ENCODE results near the gene WSB2. TPM values are rescaled to one million over a fixed set of nuclear protein-coding genes. Genes with fewer than 3 reads are reported as not detected.

WSB2 gene
- total RNA-seq, 1 donor from 2014 or later = 100 TPM

GRCh38 chr12:118061873-118062843, 1.2 kb upstream of the WSB2 start:
- TF ChIP-seq CTCF (IDR thresholded peaks at IDR 0.05; ENCODE audit: borderline replicate concordance) = no peak
- H3K9me3 ChIP-seq (replicated peaks) = no peaks in the 10 kb centered on the region
- peaks cover 62% of the 10 kb centered on the region for H3K4me1 ChIP-seq
- peak overlapping the region; percentile 88 for H3K4me3 ChIP-seq
- H3K36me3 ChIP-seq = no peaks in the 10 kb centered on the region
- intact Hi-C loops (cut with micrococcal nuclease) = no loop called here
- DNase-seq = peak; percentile 29
- H3K27me3 ChIP-seq (ENCODE audit: low read depth) = no peaks in the 10 kb centered on the region
- H3K27ac ChIP-seq (replicated peaks) = peak overlapping the region; percentile 100

- peak overlapping the region; percentile 88 for H3K4me3 ChIP-seq
- no peaks in the 10 kb centered on the region for H3K27me3 ChIP-seq (ENCODE audit: low read depth)
- H3K4me1 ChIP-seq = peaks cover 79% of the 10 kb centered on the region
- peak overlapping the region; percentile 100 for H3K27ac ChIP-seq (replicated peaks)
- no peaks in the 10 kb centered on the region for H3K36me3 ChIP-seq
- intact Hi-C loops (cut with micrococcal nuclease) = no loop called here
- peak; percentile 61 for DNase-seq
- H3K9me3 ChIP-seq (replicated peaks) = no peaks in the 10 kb centered on the region
- no peak for TF ChIP-seq CTCF (IDR thresholded peaks at IDR 0.05; ENCODE audit: borderline replicate concordance)
Measured at GRCh38 chr12:118060301-118061010, 523 bp downstream of the WSB2 start.

- H3K27me3 ChIP-seq (ENCODE audit: low read depth) = no peaks in the 10 kb centered on the region
- no peaks in the 10 kb centered on the region for H3K36me3 ChIP-seq
- H3K9me3 ChIP-seq (replicated peaks) = no peaks in the 10 kb centered on the region
- H3K27ac ChIP-seq (replicated peaks) = peak overlapping the region; percentile 100
- H3K4me3 ChIP-seq = peak overlapping the region; percentile 88
- intact Hi-C loops (cut with micrococcal nuclease) = no loop called here
- peaks cover 82% of the 10 kb centered on the region for H3K4me1 ChIP-seq
- TF ChIP-seq CTCF (IDR thresholded peaks at IDR 0.05; ENCODE audit: borderline replicate concordance) = no peak
- no peak for DNase-seq
Measured at GRCh38 chr12:118059341-118060191, 1.4 kb downstream of the WSB2 start.

GRCh38 chr12:118058881-118059280, 2.1 kb downstream of the WSB2 start:
- peaks cover 83% of the 10 kb centered on the region for H3K4me1 ChIP-seq
- H3K27ac ChIP-seq (replicated peaks) = peak overlapping the region; percentile 100
- H3K27me3 ChIP-seq (ENCODE audit: low read depth) = no peaks in the 10 kb centered on the region
- intact Hi-C loops (cut with micrococcal nuclease) = no loop called here
- H3K9me3 ChIP-seq (replicated peaks) = no peaks in the 10 kb centered on the region
- no peak for TF ChIP-seq CTCF (IDR thresholded peaks at IDR 0.05; ENCODE audit: borderline replicate concordance)
- no peaks in the 10 kb centered on the region for H3K36me3 ChIP-seq
- DNase-seq = no peak
- peak overlapping the region; percentile 88 for H3K4me3 ChIP-seq

GRCh38 chr12:118058227-118058626, 2.8 kb downstream of the WSB2 start:
- H3K27ac ChIP-seq (replicated peaks) = peak overlapping the region; percentile 100
- TF ChIP-seq CTCF (IDR thresholded peaks at IDR 0.05; ENCODE audit: borderline replicate concordance) = no peak
- DNase-seq = no peak
- H3K4me1 ChIP-seq = peaks cover 86% of the 10 kb centered on the region
- H3K4me3 ChIP-seq = no peak overlapping the region
- no peaks in the 10 kb centered on the region for H3K9me3 ChIP-seq (replicated peaks)
- no peaks in the 10 kb centered on the region for H3K27me3 ChIP-seq (ENCODE audit: low read depth)
- H3K36me3 ChIP-seq = no peaks in the 10 kb centered on the region
- intact Hi-C loops (cut with micrococcal nuclease) = no loop called here
